H1 (cell line): ENCODE results near the gene CUL2. TPM values are rescaled to one million over a fixed set of nuclear protein-coding genes. Genes with fewer than 3 reads are reported as not detected.

Experiments used
- CTCF ChIA-PET: fragments of 300-600 bp; sonication (Branson Sonifier 250); formaldehyde crosslinking; loops from one replicate; lab custom pipeline; 2021; ENCODE audit not compliant: partially characterized antibody; lab: Charles Lee
- POLR2A ChIA-PET: fragments of 300-600 bp; sonication (Branson Sonifier 250); formaldehyde crosslinking; loops from one replicate; lab custom pipeline; 2021; ENCODE audit warnings: inconsistent platforms; ENCODE audit not compliant: partially characterized antibody; lab: Charles Lee
- DNase-seq, 2 experiments: peaks; one replicate each; pipeline versions ENCODE4 v3.0.0 to v3.0.0-alpha.2; 2010 to 2022; ENCODE audit warnings: low spot score in 2 of 2, low read depth in 1 of 2, mixed read lengths in 1 of 2
- FAIRE-seq: peaks from 2 replicates; lab custom pipeline; 2011; peaks lifted over from hg19 to GRCh38; lab: Jason Lieb, UNC
- H2AFZ ChIP-seq: 2 replicates; pipeline ENCODE4 v1.8.1; 2012; ENCODE audit warnings: low read length, inconsistent platforms
- H2AK5ac ChIP-seq: 2 replicates; pipeline ENCODE4 v1.6.1; 2013; ENCODE audit warnings: low read depth, low read length
- H2BK120ac ChIP-seq: replicated peaks from 2 replicates; pipeline ENCODE3; 2013; ENCODE audit warnings: low read depth, low read length, inconsistent platforms
- H2BK12ac ChIP-seq: 2 replicates; pipeline ENCODE4 v1.6.1; 2013; ENCODE audit warnings: low read depth, low read length
- H2BK15ac ChIP-seq: 2 replicates; pipeline ENCODE4 v1.6.1; 2013; ENCODE audit warnings: low read length
- H2BK20ac ChIP-seq: 2 replicates; pipeline ENCODE4 v1.6.1; 2013; ENCODE audit warnings: low read length
- H2BK5ac ChIP-seq: 2 replicates; pipeline ENCODE4 v1.6.1; 2013; ENCODE audit warnings: low read depth, low read length
- H3K14ac ChIP-seq: 2 replicates; pipeline ENCODE4 v1.6.1; 2013; ENCODE audit warnings: inconsistent platforms; ENCODE audit not compliant: insufficient read length
- H3K18ac ChIP-seq: 2 replicates; pipeline ENCODE4 v1.6.1; 2013; ENCODE audit warnings: low read length; ENCODE audit errors: extremely low read depth
- H3K23ac ChIP-seq: 2 replicates; pipeline ENCODE4 v1.6.1; 2013; ENCODE audit warnings: inconsistent platforms; ENCODE audit not compliant: insufficient read length
- H3K23me2 ChIP-seq: 2 replicates; pipeline ENCODE4 v1.6.1; 2013; ENCODE audit warnings: low read depth, low read length
- H3K27ac ChIP-seq: 2 replicates; pipeline ENCODE4 v1.6.1; 2011; ENCODE audit warnings: low read depth, low read length, inconsistent platforms
- H3K27me3 ChIP-seq, 4 experiments: replicated peaks in 1 of 4; 1 replicate in 1 of 4; 2 replicates in 3 of 4; pipeline versions ENCODE4 v1.6.1 to v1.8.1; 2011 to 2013; ENCODE audit warnings: low read length in 3 of 4, mild to moderate bottlenecking in 3 of 4, inconsistent platforms in 2 of 4, mixed read lengths in 2 of 4, moderate library complexity in 1 of 4; ENCODE audit not compliant: control insufficient read depth in 3 of 4, insufficient read depth in 3 of 4; ENCODE audit errors: extremely low read depth in 1 of 4
- H3K36me3 ChIP-seq, 4 experiments: 2 replicates each; pipeline versions ENCODE4 v1.6.1 to v1.8.1; 2011 to 2013; ENCODE audit warnings: mild to moderate bottlenecking in 4 of 4, low read length in 3 of 4, moderate library complexity in 2 of 4, control low read depth in 1 of 4, inconsistent platforms in 1 of 4; ENCODE audit not compliant: insufficient read depth in 4 of 4, control insufficient read depth in 2 of 4
- H3K4ac ChIP-seq: replicated peaks from 2 replicates; pipeline ENCODE3; 2013; ENCODE audit warnings: low read length, low read depth, mixed read lengths, inconsistent platforms; ENCODE audit not compliant: insufficient read length
- H3K4me1 ChIP-seq, 4 experiments: replicated peaks in 1 of 4; 1 replicate in 1 of 4; 2 replicates in 3 of 4; pipeline versions ENCODE4 v1.6.1 to v1.8.1; 2011 to 2013; ENCODE audit warnings: low read length in 3 of 4, inconsistent platforms in 2 of 4, mixed read lengths in 1 of 4; ENCODE audit not compliant: insufficient read depth in 4 of 4, control insufficient read depth in 3 of 4
- H3K4me2 ChIP-seq, 2 experiments: 2 replicates each; pipeline versions ENCODE4 v1.6.1 to v1.8.1; 2011 to 2013; ENCODE audit warnings: low read depth in 2 of 2, low read length in 2 of 2, control low read depth in 1 of 2, inconsistent platforms in 1 of 2, mild to moderate bottlenecking in 1 of 2; ENCODE audit not compliant: insufficient read depth in 1 of 2
- H3K4me3 ChIP-seq, 4 experiments: fragments of 200-600, 300-600 bp in 1 of 4; sonication (generic), shearing (Covaris generic), sonication (Bioruptor Twin) in 1 of 4; 2 replicates each; pipeline versions ENCODE4 v1.5.1 to v1.8.1; 2011 to 2016; ENCODE audit warnings: low read length in 4 of 4, low read depth in 3 of 4, control low read depth in 2 of 4, inconsistent platforms in 2 of 4, mild to moderate bottlenecking in 2 of 4, mixed read lengths in 1 of 4, moderate library complexity in 1 of 4; ENCODE audit not compliant: insufficient read depth in 2 of 4; ENCODE audit errors: extremely low read depth in 1 of 4
- H3K56ac ChIP-seq: replicated peaks from 2 replicates; pipeline ENCODE3; 2013; ENCODE audit warnings: low read depth, mild to moderate bottlenecking, mixed read lengths, low read length, inconsistent platforms; ENCODE audit not compliant: insufficient read length
- H3K79me1 ChIP-seq: 2 replicates; pipeline ENCODE4 v1.6.1; 2013; ENCODE audit warnings: low read depth, low read length, control low read depth
- H3K79me2 ChIP-seq, 2 experiments: 2 replicates each; pipeline versions ENCODE4 v1.6.1 to v1.8.1; 2012 to 2013; ENCODE audit warnings: low read length in 2 of 2, mild to moderate bottlenecking in 2 of 2, inconsistent platforms in 1 of 2; ENCODE audit not compliant: insufficient read depth in 2 of 2, control insufficient read depth in 1 of 2
- H3K9ac ChIP-seq, 4 experiments: replicated peaks in 1 of 4; 1 replicate in 1 of 4; 2 replicates in 3 of 4; pipeline versions ENCODE4 v1.6.1 to v1.8.1; 2011 to 2013; ENCODE audit warnings: low read depth in 3 of 4, low read length in 3 of 4, control low read depth in 2 of 4, mild to moderate bottlenecking in 2 of 4, moderate library complexity in 2 of 4, inconsistent platforms in 1 of 4; ENCODE audit errors: extremely low read depth in 1 of 4
- H3K9me3 ChIP-seq, 2 experiments: 2 replicates each; pipeline versions ENCODE4 v1.6.1 to v1.8.1; 2012 to 2013; ENCODE audit warnings: mild to moderate bottlenecking in 2 of 2, moderate library complexity in 2 of 2, control low read depth in 1 of 2, inconsistent platforms in 1 of 2, low read depth in 1 of 2, low read length in 1 of 2, mixed read lengths in 1 of 2; ENCODE audit not compliant: insufficient read depth in 2 of 2
- H4K20me1 ChIP-seq, 2 experiments: replicated peaks in 1 of 2; 2 replicates each; pipeline versions ENCODE3 to v1.8.1; 2011 to 2013; ENCODE audit warnings: inconsistent platforms in 2 of 2, low read length in 2 of 2, mild to moderate bottlenecking in 1 of 2; ENCODE audit not compliant: insufficient read depth in 2 of 2, control insufficient read depth in 1 of 2
- H4K5ac ChIP-seq: 2 replicates; pipeline ENCODE4 v1.6.1; 2013; ENCODE audit warnings: low read length, low read depth, mixed read lengths, inconsistent platforms; ENCODE audit not compliant: insufficient read length
- H4K8ac ChIP-seq: 2 replicates; pipeline ENCODE4 v1.8.0; 2013; ENCODE audit warnings: mild to moderate bottlenecking, moderate library complexity, low read length, inconsistent platforms; ENCODE audit not compliant: insufficient read depth; ENCODE audit errors: extremely low read depth
- H4K91ac ChIP-seq: replicated peaks from 2 replicates; pipeline ENCODE3; 2013; ENCODE audit warnings: low read length, mixed read lengths, inconsistent platforms; ENCODE audit not compliant: insufficient read length
- BCL11A ChIP-seq, 2 experiments: IDR thresholded peaks; one replicate each; pipeline ENCODE4 v1.6.1; 2011; ENCODE audit warnings: low read depth in 2 of 2, low read length in 2 of 2, mild to moderate bottlenecking in 2 of 2
- CEBPB ChIP-seq: IDR thresholded peaks from 2 replicates; pipeline ENCODE4 v1.6.1; 2012; ENCODE audit warnings: low read depth, low read length
- CREB1 ChIP-seq: IDR thresholded peaks from 2 replicates; pipeline ENCODE4 v1.6.1; 2012; ENCODE audit warnings: inconsistent platforms
- EGR1 ChIP-seq: IDR thresholded peaks from 2 replicates; pipeline ENCODE4 v1.6.1; 2011; ENCODE audit warnings: low read depth, low read length, borderline replicate concordance
- EP300 ChIP-seq, 2 experiments: IDR thresholded peaks; 1 replicate in 1 of 2; 2 replicates in 1 of 2; pipeline ENCODE4 v1.6.1; 2011 to 2012; ENCODE audit warnings: low read depth in 2 of 2, low read length in 2 of 2, mild to moderate bottlenecking in 2 of 2, borderline replicate concordance in 1 of 2, inconsistent platforms in 1 of 2, moderate library complexity in 1 of 2
- JUN ChIP-seq: IDR thresholded peaks from 2 replicates; pipeline ENCODE4 v1.6.1; 2011; ENCODE audit warnings: low read depth, mild to moderate bottlenecking, improper control_type of control experiment, low read length
- SIN3A ChIP-seq, 2 experiments: IDR thresholded peaks in 1 of 2; conservative IDR thresholded peaks in 1 of 2; 2 replicates each; pipeline ENCODE4 v1.6.1; 2011 to 2012; ENCODE audit warnings: low read length in 2 of 2, improper control_type of control experiment in 1 of 2, low read depth in 1 of 2, mild to moderate bottlenecking in 1 of 2
- SUZ12 ChIP-seq: fragments of 200-600 bp; sonication (generic); IDR thresholded peaks from 2 replicates; pipeline ENCODE4 v1.6.1; 2012; ENCODE audit warnings: mild to moderate bottlenecking, inconsistent platforms, low read length, moderate library complexity, mixed read lengths
- WGBS, 2 experiments: shearing (Covaris generic) in 1 of 2; methylation state at CpG; one replicate each; pipeline versions ENCODE4 v1.1.6 to v1.1.7; 2013 to 2015; ENCODE audit warnings: low lambda C conversion rate in 2 of 2, mixed read lengths in 2 of 2, inconsistent platforms in 1 of 2, low coverage in 1 of 2, missing lambda C conversion rate in 1 of 2; ENCODE audit not compliant: insufficient replicate concordance in 2 of 2, insufficient coverage in 1 of 2, insufficient read length in 1 of 2; ENCODE audit errors: extremely low coverage in 1 of 2, missing lambda C conversion rate in 1 of 2; 5-methylcytosine and 5-hydroxymethylcytosine counted together
- polyA plus RNA-seq, 7 experiments: library from polyadenylated mRNA; depleted of rRNA in 3 of 7; stranded (reverse) in 5 of 7; unstranded in 2 of 7; fragments of >200 nt in 5 of 7; fragments of 200-250 nt in 2 of 7; gene quantifications; 1 replicate in 5 of 7; 2 replicates in 1 of 7; 4 replicates in 1 of 7; pipeline versions ENCODE4 v1.2.1 to v1.2.3, GENCODE V29; 2011 to 2013; ENCODE audit warnings: missing spikeins in 2 of 7, mixed read lengths in 2 of 7
- total RNA-seq: library from RNA; stranded (reverse); fragmentation: NEBNext Ultra II Directional; extraction: Animal tissue kit (Norgen Biotek cat#: 25700); gene quantifications from 2 replicates; pipeline ENCODE4 v1.2.1, GENCODE V29; 2021

Gene CUL2
- total and polyA plus RNA-seq, 2 of the 8 experiments (the other 6 are each of a cell fraction or from before 2014, with no cell fraction given) = 10.2 to 43.1 TPM

DNA sequence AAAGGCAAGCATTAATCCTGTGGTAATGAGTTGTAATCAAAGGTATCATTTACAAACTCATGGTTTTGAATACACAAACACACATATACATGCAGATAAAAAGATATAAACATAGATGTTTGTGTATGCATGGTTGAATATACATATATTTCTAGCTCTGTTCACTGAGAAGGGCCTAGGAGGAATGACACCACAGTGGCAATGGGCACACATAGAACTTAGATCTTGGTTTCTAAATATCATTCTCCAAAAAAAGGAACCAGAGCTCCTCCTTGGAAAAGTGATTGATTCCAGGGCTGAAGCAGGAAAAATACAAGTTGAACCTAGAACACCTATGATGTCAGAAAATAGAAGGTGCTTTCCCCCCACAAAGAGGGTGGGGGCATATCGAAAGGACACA, 6.9 kb downstream of the CUL2 start:
- H3K4ac ChIP-seq = no peak overlapping the region
- no peak overlapping the region for H2BK120ac ChIP-seq
- no peak overlapping the region for H3K18ac ChIP-seq
- H3K79me2 ChIP-seq = peaks cover 6 to 81% of the 10 kb centered on the region in 2 experiments; a peak in 3 of 4 replicates
- H2BK12ac ChIP-seq = no peak overlapping the region
- no peak overlapping the region for H3K4me2 ChIP-seq
- H2AFZ ChIP-seq = no peak overlapping the region
- H3K23me2 ChIP-seq = peaks cover 2% of the 10 kb centered on the region; the same call in 1 of the 2 replicates
- H4K91ac ChIP-seq = no peak overlapping the region
- H3K9ac ChIP-seq = no peak overlapping the region
- H3K4me3 ChIP-seq = no peak overlapping the region
- 95% methylated on average over 1 of the region's 1 CpG; no CpG with 5 or more reads in 1 of the 2 experiments for WGBS, 2 experiments
- no peak for FAIRE-seq
- H3K27ac ChIP-seq = no peak overlapping the region
- TF ChIP-seq JUN (no peak), SUZ12 (no peak), SIN3A (conservative IDR thresholded peaks at IDR 0.05 in 1 of 2, IDR thresholded peaks at IDR 0.05 in 1 of 2; ENCODE audit: low read depth in 1 of 2, low read length in 2 of 2) (no peak), CEBPB (no peak), EP300 (IDR thresholded peaks at IDR 0.05; ENCODE audit: borderline replicate concordance in 1 of 2, low read depth in 2 of 2, low read length in 2 of 2) (no peak), BCL11A (IDR thresholded peaks at IDR 0.05; ENCODE audit: low read depth in 2 of 2, low read length in 2 of 2) (no peak), EGR1 (no peak), CREB1 (no peak)
- TF ChIP-seq, all 59 proteins: peak for 0
- Histone ChIP-seq H2BK20ac (no peak overlapping the region), H4K8ac (no peak overlapping the region), H3K23ac (no peak overlapping the region), H4K20me1 (peaks cover 0 to 7% of the 10 kb centered on the region in 2 experiments), H3K27me3 (no peaks in the 10 kb centered on the region), H3K9me3 (peaks cover 0 to 7% of the 10 kb centered on the region in 2 experiments; a peak in 1 of 4 replicates), H3K14ac (no peak overlapping the region), H3K56ac (no peak overlapping the region), H2AK5ac (no peak overlapping the region), H2BK15ac (no peak overlapping the region), H3K79me1 (peaks cover 5% of the 10 kb centered on the region; the same call in 1 of the 2 replicates), H3K36me3 (no peaks in the 10 kb centered on the region), H4K5ac (no peak overlapping the region), H3K4me1 (no peaks in the 10 kb centered on the region), H2BK5ac (no peak overlapping the region)
- ChIA-PET CTCF (no interaction called here), POLR2A (no interaction called here)
- DNase-seq = no peak
